Measurements from ENCODE around the gene UCKL1.
A peak's percentile ranks its signal among the peaks of the same experiment; 100 is the strongest.

The UCKL1 gene

GRCh38 chr20:63937596-63937995, 18.6 kb downstream of the UCKL1 start:
- DNase-seq (ENCODE audit: low read depth): peak; percentile 8
- H3K4me3 ChIP-seq (ENCODE audit: control insufficient read depth, low read depth, low read length): no peak overlapping the region
- no peak for TF ChIP-seq CTCF (IDR thresholded peaks at IDR 0.05; ENCODE audit: control insufficient read depth, insufficient read depth, low read depth, low read length, missing control alignments)

GRCh38 chr20:63935447-63935846, 20.8 kb downstream of the UCKL1 start:
- no peak overlapping the region for H3K4me3 ChIP-seq (ENCODE audit: control insufficient read depth, low read depth, low read length)
- DNase-seq (ENCODE audit: low read depth): no peak
- TF ChIP-seq CTCF (IDR thresholded peaks at IDR 0.05; ENCODE audit: control insufficient read depth, insufficient read depth, low read depth, low read length, missing control alignments): no peak

- TF ChIP-seq CTCF (IDR thresholded peaks at IDR 0.05; ENCODE audit: control insufficient read depth, insufficient read depth, low read depth, low read length, missing control alignments): peak; percentile 25
- no peak for DNase-seq (ENCODE audit: low read depth)
- no peak overlapping the region for H3K4me3 ChIP-seq (ENCODE audit: control insufficient read depth, low read depth, low read length)
These were observed 21.7 kb downstream of the UCKL1 start for GRCh38 chr20:63934271-63935068.

- TF ChIP-seq CTCF (IDR thresholded peaks at IDR 0.05; ENCODE audit: control insufficient read depth, insufficient read depth, low read depth, low read length, missing control alignments): no peak
- H3K4me3 ChIP-seq (ENCODE audit: control insufficient read depth, low read depth, low read length): no peak overlapping the region
- no peak for DNase-seq (ENCODE audit: low read depth)
These were observed 22.6 kb downstream of the UCKL1 start for GRCh38 chr20:63933646-63934045.

- no peak for DNase-seq (ENCODE audit: low read depth)
- H3K4me3 ChIP-seq (ENCODE audit: control insufficient read depth, low read depth, low read length): no peak overlapping the region
- no peak for TF ChIP-seq CTCF (IDR thresholded peaks at IDR 0.05; ENCODE audit: control insufficient read depth, insufficient read depth, low read depth, low read length, missing control alignments)
These were observed 23.5 kb downstream of the UCKL1 start for GRCh38 chr20:63932606-63933160.

GRCh38 chr20:63931735-63932134, 24.5 kb downstream of the UCKL1 start:
- H3K4me3 ChIP-seq (ENCODE audit: control insufficient read depth, low read depth, low read length): no peak overlapping the region
- DNase-seq (ENCODE audit: low read depth): no peak
- no peak for TF ChIP-seq CTCF (IDR thresholded peaks at IDR 0.05; ENCODE audit: control insufficient read depth, insufficient read depth, low read depth, low read length, missing control alignments)
